GM13977 (cell line): ENCODE data around the gene SYTL1.

Experiments used
- DNase-seq: peaks from one replicate; pipeline ENCODE4 v3.0.0; 2012; ENCODE audit warnings: low spot score
- CTCF ChIP-seq: IDR thresholded peaks from 2 replicates; pipeline ENCODE4 v1.5.1; 2012; ENCODE audit warnings: mild to moderate bottlenecking, control low read depth; ENCODE audit not compliant: insufficient read depth; ENCODE audit errors: extremely low read depth, missing control alignments
- in situ Hi-C: fragments of 300-500 bp; cut with MboI; formaldehyde crosslinking; loops from one replicate; pipeline ENCODE4 v1.12.0; 2022; ENCODE audit warnings: low sequenced_read_pairs, low pct_unique_long_range_greater_than_20kb, mixed read lengths, inconsistent platforms; ENCODE audit not compliant: unreplicated experiment

SYTL1 gene

GRCh38 chr1:27306071-27306470, 35.8 kb upstream of the SYTL1 start:
- DNase-seq, result no peak
- in situ Hi-C loops, result no loop called here
- TF ChIP-seq CTCF, result no peak

GRCh38 chr1:27306892-27307761, 34.7 kb upstream of the SYTL1 start:
- in situ Hi-C loops, result no loop called here
- TF ChIP-seq CTCF, result peak; percentile 21
- DNase-seq, result no peak

- in situ Hi-C loops, result no loop called here
- no peak for TF ChIP-seq CTCF
Observed at GRCh38 chr1:27307874-27308598, 33.8 kb upstream of the SYTL1 start.

GRCh38 chr1:27314169-27314568, 27.7 kb upstream of the SYTL1 start:
- in situ Hi-C loops, result loop anchor here (10.0 kb wide), 1 partner anchor 61 kb away; the partner anchor contains the start of gene FCN3
- no peak for DNase-seq
- TF ChIP-seq CTCF, result no peak

More at GRCh38 chr1:27307874-27308598, 33.8 kb upstream of the SYTL1 start:
- DNase-seq, result no peak

GRCh38 chr1:27314737-27315136, 27.1 kb upstream of the SYTL1 start:
- in situ Hi-C loops, result loop anchor here (10.0 kb wide), 1 partner anchor 60 kb away; the partner anchor contains the start of gene FCN3
- DNase-seq, result no peak
- no peak for TF ChIP-seq CTCF

GRCh38 chr1:27316860-27317259, 25.0 kb upstream of the SYTL1 start:
- TF ChIP-seq CTCF, result no peak
- in situ Hi-C loops, result loop anchor here (10.0 kb wide), 1 partner anchor 58 kb away; the partner anchor contains the start of gene FCN3
- DNase-seq, result no peak
